A549 (cell line): ENCODE data around the gene CHKA. TPM values are rescaled to one million over a fixed set of nuclear protein-coding genes. Genes with fewer than 3 reads are reported as not detected.

ENCODE experiments used
- ATOH8 ChIP-seq: fragments of 250-450 bp; sonication (Bioruptor Pico); IDR thresholded peaks from 2 replicates; pipeline ENCODE4 v1.5.0; 2020; ENCODE audit warnings: low read depth, mild to moderate bottlenecking, moderate library complexity
- CBX2 ChIP-seq: fragments of 200-600 bp; sonication (generic); IDR thresholded peaks from 2 replicates; pipeline ENCODE4 v1.6.1; 2016; ENCODE audit warnings: low read depth, mild to moderate bottlenecking, borderline replicate concordance
- CBX8 ChIP-seq: fragments of 200-600 bp; sonication (generic); IDR thresholded peaks from 2 replicates; pipeline ENCODE4 v1.6.1; 2016
- CEBPB ChIP-seq, 2 experiments: fragments of >200 bp in 1 of 2; sonication (Bioruptor Twin) in 1 of 2; formaldehyde crosslinking in 1 of 2; IDR thresholded peaks; 2 replicates each; pipeline ENCODE4 v1.6.1; 2012 to 2016
- E2F6 ChIP-seq: IDR thresholded peaks from 2 replicates; pipeline ENCODE4 v1.6.1; 2012; ENCODE audit warnings: low read depth, borderline replicate concordance
- EHF ChIP-seq: fragments of 250-450 bp; sonication (Bioruptor Pico); IDR thresholded peaks from 2 replicates; pipeline ENCODE4 v1.5.0; 2020; ENCODE audit warnings: mild to moderate bottlenecking
- ELK1 ChIP-seq: fragments of 150-350 bp; IDR thresholded peaks from 2 replicates; pipeline ENCODE4 v1.6.1; 2014; ENCODE audit warnings: low read depth, mild to moderate bottlenecking, low read length
- FOSB ChIP-seq: fragments of 250-450 bp; sonication (Bioruptor Pico); IDR thresholded peaks from 2 replicates; pipeline ENCODE4 v1.5.0; 2020; ENCODE audit warnings: mild to moderate bottlenecking, moderate library complexity
- FOXS1 ChIP-seq: fragments of 250-450 bp; sonication (Bioruptor Pico); IDR thresholded peaks from 2 replicates; pipeline ENCODE4 v1.5.0; 2020; ENCODE audit warnings: mild to moderate bottlenecking, moderate library complexity
- HDAC2 ChIP-seq: fragments of 200-600 bp; sonication (generic); IDR thresholded peaks from 2 replicates; pipeline ENCODE4 v1.6.1; 2016
- HEYL ChIP-seq: fragments of 250-450 bp; sonication (Bioruptor Pico); IDR thresholded peaks from 2 replicates; pipeline ENCODE4 v1.8.0; 2021; ENCODE audit warnings: mild to moderate bottlenecking, moderate library complexity
- HMGXB4 ChIP-seq: fragments of 250-450 bp; sonication (Bioruptor Pico); IDR thresholded peaks from 2 replicates; pipeline ENCODE4 v1.5.0; 2021; ENCODE audit warnings: mild to moderate bottlenecking, moderate library complexity, borderline replicate concordance
- HOXA7 ChIP-seq: fragments of 250-450 bp; sonication (Bioruptor Pico); IDR thresholded peaks from 2 replicates; pipeline ENCODE4 v1.5.0; 2020; ENCODE audit warnings: mild to moderate bottlenecking, moderate library complexity
- HOXB13 ChIP-seq: fragments of 250-450 bp; sonication (Bioruptor Pico); IDR thresholded peaks from 2 replicates; pipeline ENCODE4 v1.5.0; 2020; ENCODE audit warnings: low read depth, mild to moderate bottlenecking, moderate library complexity
- JUN ChIP-seq, 2 experiments: fragments of >200 bp; sonication (Bioruptor Twin); formaldehyde crosslinking; IDR thresholded peaks; 2 replicates in 1 of 2; 3 replicates in 1 of 2; pipeline ENCODE4 v1.6.1; 2016 to 2017
- JUNB ChIP-seq: fragments of >200 bp; sonication (Bioruptor Twin); formaldehyde crosslinking; IDR thresholded peaks from 2 replicates; pipeline ENCODE4 v1.6.1; 2016
- KDM5A ChIP-seq: fragments of 200-600 bp; sonication (generic); IDR thresholded peaks from 2 replicates; pipeline ENCODE4 v1.6.1; 2016; ENCODE audit warnings: antibody characterized with exemption, mild to moderate bottlenecking
- MAFK ChIP-seq: fragments of 450-650 bp; IDR thresholded peaks from 2 replicates; pipeline ENCODE4 v1.6.1; 2014; ENCODE audit not compliant: partially characterized antibody
- NFE2L2 ChIP-seq: fragments of 150-350 bp; conservative IDR thresholded peaks from 2 replicates; pipeline ENCODE4 v1.6.1; 2014; ENCODE audit warnings: low read length
- NPAS2 ChIP-seq: fragments of 250-450 bp; sonication (Bioruptor Pico); IDR thresholded peaks from 2 replicates; pipeline ENCODE4 v1.8.0; 2022; ENCODE audit warnings: mild to moderate bottlenecking, moderate library complexity, borderline replicate concordance
- NR3C1 ChIP-seq: fragments of >200 bp; sonication (Bioruptor Twin); formaldehyde crosslinking; IDR thresholded peaks from 3 replicates; pipeline ENCODE4 v1.6.1; 2017
- PHF8 ChIP-seq: fragments of 200-600 bp; sonication (generic); IDR thresholded peaks from 2 replicates; pipeline ENCODE4 v1.6.1; 2016; ENCODE audit warnings: low read depth, mild to moderate bottlenecking, antibody characterized with exemption, moderate library complexity, borderline replicate concordance
- POLR2A ChIP-seq: IDR thresholded peaks from 2 replicates; pipeline ENCODE4 v1.6.1; 2012; ENCODE audit warnings: mild to moderate bottlenecking, low read length
- RARB ChIP-seq: fragments of 250-450 bp; sonication (Bioruptor Pico); IDR thresholded peaks from 2 replicates; pipeline ENCODE4 v1.8.0; 2021; ENCODE audit warnings: mild to moderate bottlenecking, moderate library complexity
- REST ChIP-seq: fragments of 200-600 bp; sonication (generic); IDR thresholded peaks from 2 replicates; pipeline ENCODE4 v1.6.1; 2016; ENCODE audit warnings: antibody characterized with exemption, mild to moderate bottlenecking, moderate library complexity
- RFX5 ChIP-seq: fragments of 450-650 bp; IDR thresholded peaks from 2 replicates; pipeline ENCODE4 v1.7.1; 2014; ENCODE audit warnings: antibody characterized with exemption, mild to moderate bottlenecking, moderate library complexity
- RNF2 ChIP-seq: fragments of 200-600 bp; sonication (generic); IDR thresholded peaks from 2 replicates; pipeline ENCODE4 v1.6.1; 2016; ENCODE audit warnings: low read depth, mild to moderate bottlenecking, antibody characterized with exemption, moderate library complexity, borderline replicate concordance
- SMC3 ChIP-seq: fragments of >200 bp; sonication (Bioruptor Twin); formaldehyde crosslinking; IDR thresholded peaks from 3 replicates; pipeline ENCODE4 v1.6.1; 2018; ENCODE audit warnings: inconsistent platforms
- TFCP2L1 ChIP-seq: fragments of 250-450 bp; sonication (Bioruptor Pico); IDR thresholded peaks from 2 replicates; pipeline ENCODE4 v1.5.0; 2021; ENCODE audit warnings: mild to moderate bottlenecking
- USF2 ChIP-seq: fragments of 450-650 bp; IDR thresholded peaks from 2 replicates; pipeline ENCODE4 v1.6.1; 2014; ENCODE audit warnings: antibody characterized with exemption
- ZNF302 ChIP-seq: fragments of 250-450 bp; sonication (Bioruptor Pico); IDR thresholded peaks from 2 replicates; pipeline ENCODE4 v1.9.0; 2021; ENCODE audit warnings: inconsistent platforms, mild to moderate bottlenecking, moderate library complexity
- ZSCAN20 ChIP-seq: fragments of 250-450 bp; sonication (Bioruptor Pico); IDR thresholded peaks from 2 replicates; pipeline ENCODE4 v1.8.0; 2022; ENCODE audit warnings: mild to moderate bottlenecking, moderate library complexity
- polyA plus RNA-seq, 4 experiments: library from polyadenylated mRNA; depleted of rRNA in 3 of 4; stranded (reverse); fragments of >200 nt; fragmentation: RNase III in 1 of 4; extraction: RNeasy Plus Mini Kit Qiagen cat#74134 plus additional on column Dnase treatment in 1 of 4; gene quantifications; 2 replicates in 3 of 4; 3 replicates in 1 of 4; pipeline ENCODE4 v1.2.3, GENCODE V29; 2011 to 2017

The CHKA gene
- polyA plus RNA-seq, 2 of the 4 experiments (the other 2 are of a cell fraction) = 14.2 to 21.7 TPM

- TF ChIP-seq HMGXB4 (CRISPR knock-in tag) = peak; percentile 17; the same call in 1 of the 2 replicates
- TF ChIP-seq HOXB13 (CRISPR knock-in tag) = peak; percentile 98
- TF ChIP-seq SMC3 = no peak; the same call in 2 of the 3 replicates
- no peak for TF ChIP-seq RFX5
- peak; percentile 98 for TF ChIP-seq EHF (CRISPR knock-in tag)
- no peak for TF ChIP-seq ELK1
- peak; percentile 81 for TF ChIP-seq FOSB (CRISPR knock-in tag)
- peak in 1 of 2 experiments; percentile 57; a peak in 4 of 5 replicates for TF ChIP-seq JUN (IDR thresholded peaks at IDR 0.05)
- TF ChIP-seq RNF2 = no peak
- TF ChIP-seq POLR2A = peak; percentile 21
- peak; percentile 88 for TF ChIP-seq ATOH8 (CRISPR knock-in tag)
- peak; percentile 86 for TF ChIP-seq HOXA7 (CRISPR knock-in tag)
- TF ChIP-seq ZNF302 = peak; percentile 95
- TF ChIP-seq ZSCAN20 = peak; percentile 76; the same call in 1 of the 2 replicates
- TF ChIP-seq KDM5A = no peak
- TF ChIP-seq NFE2L2 = no peak
- TF ChIP-seq MAFK = no peak
- TF ChIP-seq CBX2 = no peak
- TF ChIP-seq E2F6 = no peak
- TF ChIP-seq NR3C1 = no peak
- peak; percentile 89 for TF ChIP-seq FOXS1 (CRISPR knock-in tag)
- no peak for TF ChIP-seq USF2
- TF ChIP-seq TFCP2L1 (CRISPR knock-in tag) = peak; percentile 86
- TF ChIP-seq CBX8 = no peak
- no peak for TF ChIP-seq REST
- TF ChIP-seq RARB (CRISPR knock-in tag) = no peak; the same call in 1 of the 2 replicates
- peak; percentile 91 for TF ChIP-seq HEYL (CRISPR knock-in tag)
- TF ChIP-seq JUNB = no peak
- TF ChIP-seq PHF8 = no peak
- TF ChIP-seq HDAC2 = no peak
- peak in 1 of 2 experiments; percentile 58; a peak in 1 of 4 replicates for TF ChIP-seq CEBPB (IDR thresholded peaks at IDR 0.05)
- TF ChIP-seq NPAS2 = 0 out of 2 replicates have a peak, but pooled peaks have one; percentile 4
Measured at GRCh38 chr11:68012044-68012842, 108.9 kb downstream of the CHKA start (continued).
